ENCODE results near the gene MPHOSPH6.
A peak's percentile ranks its signal among the peaks of the same experiment; 100 is the strongest.
"Not testable (repeated sequence)": the region's sequence is repeated elsewhere in the genome, so short reads cannot be mapped to it uniquely, and the experiment has no call there.

Gene MPHOSPH6

DNA sequence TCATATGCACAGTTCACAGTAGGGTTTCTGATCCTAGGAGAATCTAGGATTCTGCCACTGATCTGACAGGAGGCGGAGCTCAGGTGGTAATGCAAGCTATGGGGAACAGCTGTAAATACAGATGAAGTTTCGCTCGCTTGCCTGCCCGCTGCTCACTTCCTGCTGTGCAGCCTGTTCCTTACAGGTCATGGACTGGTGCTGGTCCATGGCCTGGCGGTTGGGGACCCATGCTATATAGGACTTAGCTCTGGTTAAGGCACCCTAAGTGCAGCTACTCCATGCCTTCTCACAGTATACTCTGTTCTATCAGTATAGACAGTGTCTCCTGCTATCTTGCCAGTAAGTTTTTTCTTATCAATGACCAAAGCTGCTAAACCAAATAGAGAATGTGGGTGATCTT is 2.4 kb downstream of the MPHOSPH6 start:
- no peak for DNase-seq

DNA sequence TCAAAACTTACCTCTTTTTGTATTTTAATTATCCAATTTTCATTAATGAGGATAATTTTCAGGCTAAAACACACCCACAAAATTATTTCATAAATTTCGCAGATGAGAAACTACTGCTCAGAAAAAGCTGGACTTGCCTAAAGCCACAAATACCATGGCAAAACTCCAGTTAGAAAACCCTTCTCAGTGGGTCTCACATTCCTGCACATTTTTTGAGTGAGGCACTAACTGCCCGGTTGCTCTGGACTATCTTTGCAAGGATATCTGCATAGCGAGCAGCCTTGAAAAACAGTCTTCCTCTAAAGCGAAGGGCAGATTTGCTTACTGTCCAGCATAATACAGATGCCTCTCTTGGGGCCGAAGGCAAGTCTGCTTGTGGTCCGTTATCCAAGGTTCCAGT is 9.8 kb downstream of the MPHOSPH6 start:
- no peak for DNase-seq

DNA sequence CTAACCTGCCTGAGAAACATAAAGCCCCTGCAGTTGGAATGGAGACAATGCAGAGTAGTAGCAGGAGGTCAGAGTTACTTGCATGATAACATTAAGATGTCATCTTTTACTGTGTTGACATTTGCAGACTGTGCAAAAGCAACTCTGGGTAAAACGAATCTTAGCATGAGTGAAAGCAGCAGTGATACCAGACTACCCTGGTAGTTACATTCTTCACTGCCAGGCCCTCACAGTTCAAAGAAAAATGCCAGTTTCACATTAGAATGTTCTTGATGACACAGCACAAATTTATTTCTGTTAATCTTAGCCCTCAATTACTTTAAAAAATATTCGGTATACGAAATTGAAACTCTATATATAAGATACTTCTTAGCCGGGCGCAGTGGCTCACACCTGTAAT is 12.2 kb downstream of the MPHOSPH6 start:
- no peak for DNase-seq

DNA sequence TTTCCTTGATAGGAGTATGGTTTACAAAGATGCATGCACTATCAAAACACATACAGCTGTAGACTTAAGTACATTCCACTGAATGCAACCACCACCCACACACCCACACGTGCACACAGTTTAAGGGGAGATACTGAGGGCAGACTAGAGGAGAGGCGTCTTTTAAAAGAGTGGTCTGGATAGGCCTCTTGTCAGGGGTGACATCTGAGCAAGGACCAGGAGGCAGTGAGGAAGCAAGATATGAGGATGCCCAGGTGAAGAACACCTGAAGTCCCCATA is 12.6 kb downstream of the MPHOSPH6 start:
- no peak for DNase-seq

DNA sequence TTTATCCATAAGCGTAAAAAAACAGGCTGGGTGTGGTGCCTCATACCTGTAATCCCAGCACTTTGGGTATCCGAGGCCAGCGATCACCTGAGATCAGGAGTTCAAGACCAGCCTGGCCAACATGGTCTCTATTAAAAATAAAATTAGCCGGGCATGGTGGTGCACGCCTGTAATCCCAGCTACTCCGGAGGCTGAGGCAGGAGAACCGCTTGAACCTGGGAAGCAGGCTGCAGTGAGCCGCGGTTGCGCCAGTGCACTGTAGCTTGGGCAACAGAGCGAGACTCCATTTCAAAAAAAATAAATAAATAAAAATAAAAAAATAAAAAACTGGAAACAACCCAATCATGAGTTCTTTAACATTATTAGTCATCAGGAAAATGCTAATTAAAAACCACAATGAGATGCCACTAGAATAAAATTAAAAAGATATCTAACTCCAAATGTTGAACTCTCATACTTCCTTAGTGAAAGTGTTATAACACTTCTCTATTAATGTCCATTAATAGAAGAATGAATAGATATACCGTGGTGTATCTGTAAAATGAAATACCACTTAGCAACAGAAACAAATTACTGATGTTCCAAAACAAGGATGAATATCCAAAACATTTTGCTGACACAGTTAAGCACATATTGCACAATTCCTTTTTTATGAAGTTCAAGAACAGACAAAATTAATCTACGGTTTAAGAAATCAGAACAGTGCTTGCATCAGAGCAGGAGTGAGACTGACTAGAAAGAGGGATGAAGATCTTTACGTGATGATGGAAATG is 13.1 kb downstream of the MPHOSPH6 start:
- DNase-seq = no peak

DNA sequence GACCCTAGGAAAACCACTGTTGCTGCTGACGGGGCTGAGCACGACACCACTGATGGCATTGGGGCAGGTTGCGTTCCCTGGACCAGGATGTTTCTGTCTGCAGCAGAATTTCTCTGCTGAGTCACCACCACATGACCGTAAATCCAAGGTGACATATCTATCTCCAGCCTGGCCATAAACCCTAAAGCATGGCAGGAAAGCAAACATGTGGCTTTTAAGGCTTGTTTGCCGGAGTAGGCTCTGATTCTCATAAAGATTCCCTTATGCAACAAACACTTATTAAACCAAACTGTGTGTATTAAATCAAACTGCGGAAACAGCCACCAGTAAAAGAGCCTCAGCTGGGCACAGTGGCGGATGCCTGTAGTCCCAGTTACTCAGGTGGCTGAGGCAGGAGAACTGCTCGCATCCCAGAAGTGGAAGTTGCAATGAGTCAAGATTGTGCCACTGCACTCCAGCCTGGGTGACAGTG is 17.3 kb downstream of the MPHOSPH6 start:
- no peak for DNase-seq

DNA sequence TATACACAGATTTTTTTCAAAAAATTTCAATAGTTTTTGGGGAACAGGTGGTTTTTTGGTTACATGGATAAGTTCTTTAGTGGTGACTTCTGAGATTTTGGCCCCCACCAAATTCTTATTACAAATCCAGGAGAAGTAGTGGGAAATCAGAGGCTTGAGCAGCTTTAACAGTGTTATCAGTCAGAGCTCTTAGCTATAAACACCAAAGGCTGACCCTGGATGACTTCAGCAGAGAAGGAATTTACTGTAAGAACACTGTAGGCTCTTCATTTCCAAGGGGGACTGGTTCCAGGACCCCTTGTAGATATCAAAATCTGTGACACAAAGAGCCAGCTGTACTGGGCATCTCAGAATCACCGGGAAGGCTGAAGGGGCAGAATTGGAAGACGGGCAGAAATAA is 17.8 kb downstream of the MPHOSPH6 start:
- no peak for DNase-seq

DNA sequence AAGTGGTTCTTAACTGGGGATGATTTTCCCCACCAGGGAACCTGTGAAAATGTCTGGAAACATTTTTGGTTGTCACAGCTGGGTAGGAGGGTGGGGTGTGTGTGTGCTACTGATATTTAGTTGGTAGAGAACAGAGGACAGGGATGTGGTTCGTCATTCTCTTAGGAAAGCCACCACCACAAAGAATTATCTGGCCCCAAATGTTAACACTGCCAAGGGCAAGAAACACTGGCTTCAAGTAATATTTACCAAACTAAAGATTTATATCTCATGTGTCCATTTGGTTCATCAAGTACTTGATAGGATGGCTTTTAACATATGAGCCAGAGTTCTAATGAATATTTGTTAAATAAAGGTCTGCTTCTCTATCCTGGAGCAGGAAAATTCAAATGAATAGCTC is 19.5 kb downstream of the MPHOSPH6 start:
- no peak for DNase-seq

DNA sequence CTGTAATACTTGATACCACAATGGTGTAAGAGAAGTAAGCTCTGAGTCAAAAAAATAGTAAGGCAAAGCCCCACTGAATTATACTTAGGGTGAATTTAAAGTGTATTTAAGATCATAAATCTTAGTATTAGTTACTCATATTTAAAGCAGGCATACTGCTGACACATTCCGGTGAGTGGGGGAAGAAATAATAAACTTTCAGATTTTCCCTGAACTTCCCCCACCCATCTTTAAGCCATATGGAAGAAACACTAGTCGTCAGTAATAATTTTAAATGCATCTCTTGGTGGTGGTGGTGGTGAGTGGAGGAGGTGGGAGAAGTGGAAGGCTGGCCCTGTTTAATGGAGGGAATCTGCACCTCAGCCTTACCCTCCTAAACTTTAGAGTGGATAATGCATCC is 20.5 kb downstream of the MPHOSPH6 start:
- no peak for DNase-seq

DNA sequence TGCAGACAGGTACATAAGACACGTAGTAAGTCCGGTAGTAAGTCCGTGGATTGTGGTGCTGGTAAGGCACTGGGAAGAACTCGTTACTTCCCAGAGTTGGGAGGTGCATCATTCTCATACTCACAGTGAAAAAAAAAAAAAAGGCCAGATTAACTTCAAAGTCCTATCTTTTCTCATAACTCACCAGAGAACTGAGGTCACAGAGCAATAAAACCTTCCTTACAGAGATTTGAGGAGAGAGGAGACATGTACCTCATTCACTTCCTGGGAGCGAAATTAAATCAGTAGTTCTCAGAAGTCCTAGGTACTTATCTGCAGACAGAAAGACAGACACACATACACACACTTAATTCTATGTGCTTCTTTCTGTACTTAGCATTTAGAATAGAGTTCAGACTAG is 22.5 kb downstream of the MPHOSPH6 start:
- no peak for DNase-seq

DNA sequence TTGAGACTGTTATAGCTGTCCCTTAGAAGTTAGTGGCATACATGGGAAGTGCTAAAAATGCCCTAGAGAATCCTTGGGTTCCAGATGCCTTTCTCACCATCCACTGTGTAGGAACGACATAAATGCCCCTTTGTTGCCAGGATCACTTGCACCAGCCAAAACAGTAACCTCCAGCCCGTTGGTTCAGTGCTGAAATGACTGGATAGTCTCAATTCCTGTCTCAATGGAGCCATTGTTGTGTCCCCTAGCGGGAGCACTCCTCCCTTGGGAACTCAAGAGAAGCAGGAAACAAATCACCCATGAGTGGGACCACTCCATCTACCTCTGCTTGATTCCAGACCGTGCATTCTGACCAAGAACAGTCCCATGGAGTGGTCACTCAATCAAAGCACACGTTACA is 23.1 kb downstream of the MPHOSPH6 start:
- DNase-seq = no peak

DNA sequence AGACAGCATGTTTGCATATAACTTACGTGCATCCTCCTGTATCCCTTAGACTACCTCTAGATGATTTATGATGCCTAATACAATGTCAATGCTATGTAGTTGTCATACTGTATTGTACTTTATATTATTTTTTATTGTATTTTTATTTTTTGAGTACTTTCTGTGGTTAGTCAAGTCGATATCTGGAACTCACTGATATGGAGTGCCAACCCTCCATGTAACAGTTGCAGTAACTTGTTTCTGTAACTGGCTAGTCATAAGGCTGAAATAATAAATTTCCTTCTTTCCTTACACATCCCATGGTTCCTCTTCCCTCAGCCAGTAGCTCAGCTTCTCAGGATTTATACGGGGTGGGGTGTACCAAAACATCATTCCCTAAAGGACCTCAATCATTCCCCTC is 23.5 kb downstream of the MPHOSPH6 start:
- no peak for DNase-seq

DNA sequence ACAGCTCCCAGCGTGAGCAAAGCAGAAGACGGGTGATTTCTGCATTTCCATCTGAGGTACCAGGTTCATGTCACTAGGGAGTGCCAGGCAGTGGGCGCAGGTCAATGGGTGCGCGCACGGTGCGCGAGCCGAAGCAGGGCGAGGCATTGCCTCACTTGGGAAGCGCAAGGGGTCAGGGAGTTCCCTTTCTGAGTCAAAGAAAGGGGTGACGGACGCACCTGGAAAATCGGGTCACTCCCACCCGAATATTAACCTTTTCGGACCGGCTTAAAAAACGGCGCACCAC is 30.8 kb downstream of the MPHOSPH6 start:
- not testable (repeated sequence) for DNase-seq

DNA sequence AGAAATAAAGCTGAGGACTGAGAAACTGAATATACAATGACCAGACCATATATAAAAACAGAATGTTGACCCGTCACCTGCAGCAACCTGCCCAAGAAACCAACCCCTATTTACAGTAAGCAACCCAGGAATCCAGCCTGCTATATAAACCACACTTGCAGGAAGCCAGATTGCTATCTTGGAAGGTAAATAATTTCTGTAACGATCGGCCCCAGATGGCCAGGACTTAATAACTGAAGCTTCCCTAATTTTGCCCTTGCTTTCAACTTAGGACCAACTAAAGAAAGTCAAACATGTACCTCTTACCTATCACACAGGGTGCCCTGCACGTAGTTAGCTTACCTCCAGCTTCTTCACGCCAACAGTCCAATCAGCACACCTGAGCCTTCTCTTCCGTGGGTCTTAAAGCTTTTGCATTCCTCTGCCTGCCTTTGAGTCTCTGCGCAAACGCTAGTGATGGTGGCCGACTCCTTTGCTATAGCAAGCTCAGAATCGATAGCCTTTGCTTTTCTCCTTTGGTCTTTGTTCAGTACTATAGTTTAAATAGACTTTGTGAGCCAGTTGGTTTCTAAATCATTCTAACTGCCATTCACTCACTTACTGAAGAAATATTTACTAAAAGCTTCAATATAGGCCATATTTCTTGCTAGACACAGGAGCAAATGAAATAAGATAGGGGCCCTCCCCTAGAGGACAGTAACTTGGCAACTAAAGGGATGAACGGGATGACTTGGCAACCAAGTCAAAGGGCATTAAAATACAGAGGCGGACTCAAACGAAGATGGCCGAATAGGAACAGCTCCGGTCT is 31.3 kb downstream of the MPHOSPH6 start:
- no peak for DNase-seq

DNA sequence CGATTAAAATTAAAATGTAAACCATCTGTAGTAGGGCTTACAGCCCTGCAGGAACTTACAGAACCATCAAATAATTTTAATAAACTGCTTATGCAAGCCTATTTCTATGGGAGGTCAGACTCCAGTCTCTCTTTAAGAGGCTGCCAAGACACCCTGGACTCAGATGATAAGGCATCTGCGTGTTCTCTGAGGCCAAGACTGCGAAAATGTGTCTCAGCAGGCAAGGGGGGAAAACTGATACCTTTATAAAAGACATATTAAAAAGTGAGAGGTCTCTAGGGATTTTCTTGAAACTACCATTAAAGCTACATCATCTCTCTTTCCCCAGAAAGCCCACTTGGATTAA is 32.2 kb downstream of the MPHOSPH6 start:
- DNase-seq = no peak

DNA sequence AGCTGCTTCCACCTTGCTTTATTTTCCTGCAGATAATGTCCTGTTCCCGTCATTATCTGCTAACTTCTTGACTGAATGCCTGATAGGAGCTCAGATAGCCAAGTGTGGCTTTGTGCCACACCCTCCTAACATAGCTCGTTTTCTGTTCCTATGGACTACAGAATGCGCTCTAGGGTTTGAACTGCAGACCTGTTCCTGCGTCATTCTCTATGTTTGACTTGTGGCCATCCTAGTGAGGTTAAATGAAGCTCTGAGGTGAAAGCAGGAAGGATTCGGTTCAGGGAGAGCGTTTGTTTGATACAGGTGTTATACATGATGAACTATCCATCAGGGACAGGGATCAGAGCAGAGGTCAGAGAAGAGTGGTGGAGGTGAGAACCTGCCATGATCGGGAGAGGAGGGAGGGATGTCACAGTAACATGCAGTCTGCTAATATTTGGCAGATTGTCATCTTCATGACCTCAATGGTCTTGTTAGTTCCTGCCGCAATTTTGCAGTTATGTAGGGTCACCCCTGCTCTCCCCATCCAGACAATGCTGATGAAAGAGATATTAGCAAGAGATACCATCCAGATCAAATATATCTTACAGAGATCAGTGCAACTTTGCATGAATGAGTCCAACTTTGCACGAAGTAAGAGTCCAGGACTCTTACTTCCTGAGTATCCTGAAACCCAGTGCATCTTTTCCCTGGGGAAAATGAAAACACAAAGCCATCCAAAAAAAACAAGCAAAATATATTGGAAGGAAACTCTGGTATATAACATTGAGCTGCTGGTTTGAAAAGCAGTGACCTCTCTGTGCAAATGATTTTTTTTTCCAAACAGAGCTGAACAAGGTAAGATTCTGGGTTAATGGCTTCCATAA is 32.8 kb downstream of the MPHOSPH6 start:
- peak; percentile 38 for DNase-seq

DNA sequence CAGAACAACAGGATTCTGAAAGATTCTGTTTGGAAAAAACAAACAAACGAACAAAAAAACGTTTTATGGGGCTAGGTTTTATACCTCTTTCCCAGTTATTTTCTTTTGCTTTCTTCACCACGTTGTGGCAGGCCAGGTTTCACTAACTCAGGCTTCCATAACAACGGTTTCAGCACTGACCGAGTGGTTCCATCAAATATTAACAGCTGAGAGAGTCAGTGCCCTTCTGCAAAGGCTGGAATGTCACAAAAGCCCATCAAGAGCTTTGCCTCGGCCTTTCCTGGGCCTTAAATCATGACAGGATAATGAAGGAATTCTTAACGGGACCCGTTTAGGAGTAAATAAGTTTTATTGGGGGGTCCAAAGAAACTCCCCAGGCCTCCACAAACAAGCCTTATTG is 34.2 kb downstream of the MPHOSPH6 start:
- no peak for DNase-seq

DNA sequence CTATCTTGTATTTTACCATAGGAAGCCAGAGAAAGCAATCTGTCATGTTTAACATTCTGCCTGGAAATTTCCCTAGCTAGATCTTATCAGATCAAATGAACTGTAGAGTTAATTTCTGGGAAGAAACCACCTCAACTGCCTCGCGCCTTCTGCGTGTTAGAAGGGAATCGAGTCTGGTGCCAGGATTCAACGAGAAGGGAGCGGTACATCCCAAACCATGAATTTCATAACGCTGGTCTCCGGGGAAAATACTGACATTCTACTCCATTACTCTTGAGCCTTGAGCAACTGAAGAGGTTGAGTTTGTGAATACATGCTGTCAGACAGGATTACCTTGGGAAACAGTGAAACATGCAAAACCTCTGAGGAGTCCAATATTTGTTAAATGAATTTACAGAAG is 35.2 kb downstream of the MPHOSPH6 start:
- no peak for DNase-seq

DNA sequence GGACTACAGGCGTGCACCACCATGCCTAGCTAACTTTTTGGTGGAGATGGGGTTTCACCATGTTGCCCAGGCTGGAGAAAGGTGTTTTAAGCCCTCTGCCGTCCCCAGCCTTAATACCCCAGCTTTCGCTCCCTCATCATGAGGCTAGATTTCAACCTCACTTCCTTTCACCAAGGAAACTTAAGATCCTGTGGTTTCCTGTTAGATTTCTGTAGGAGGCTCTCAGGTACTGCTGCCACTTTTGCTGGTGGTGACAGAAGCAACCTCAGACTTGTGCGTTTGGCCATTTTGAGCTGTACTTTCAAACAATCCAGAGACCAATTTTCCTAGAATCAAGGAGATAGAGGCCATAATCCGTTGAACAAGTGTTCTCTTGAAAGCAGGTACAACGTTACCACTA is 36.2 kb downstream of the MPHOSPH6 start:
- no peak for DNase-seq

DNA sequence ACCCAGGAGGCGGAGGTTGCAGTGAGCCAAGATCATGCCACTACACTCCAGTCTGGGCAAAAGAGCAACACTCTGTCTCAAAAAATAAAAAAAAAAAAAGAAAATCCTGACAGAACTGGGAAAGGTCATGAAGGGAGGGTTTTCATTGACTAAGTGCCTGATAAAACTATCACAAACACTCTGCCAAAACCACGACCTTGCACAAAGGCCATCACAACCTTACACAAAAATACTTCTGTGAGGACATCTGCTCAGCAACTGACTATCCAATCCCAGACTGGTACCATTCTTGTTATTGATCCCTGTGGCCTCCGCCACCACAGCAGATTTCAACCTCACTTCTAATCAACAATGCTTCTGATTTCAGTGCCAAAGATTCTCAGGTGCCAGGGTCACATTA is 40.1 kb downstream of the MPHOSPH6 start:
- no peak for DNase-seq

DNA sequence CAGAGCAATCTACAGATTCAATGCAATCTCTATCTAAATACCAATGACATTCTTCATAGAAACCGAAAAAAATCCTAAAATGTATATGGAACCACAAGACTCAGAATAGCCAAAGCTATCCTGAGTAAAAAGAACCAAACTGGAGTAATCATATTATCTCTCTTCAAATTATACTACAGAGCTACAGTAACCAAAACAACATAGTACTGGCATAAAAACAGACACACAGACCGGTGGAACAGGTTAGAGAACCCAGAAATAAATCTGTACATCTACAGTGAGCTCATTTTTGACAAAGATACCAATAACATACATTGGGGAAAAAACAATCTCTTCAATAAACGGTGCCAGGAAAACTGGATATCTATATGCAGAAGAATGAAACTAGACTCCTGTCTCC is 45.4 kb downstream of the MPHOSPH6 start:
- no peak for DNase-seq

DNA sequence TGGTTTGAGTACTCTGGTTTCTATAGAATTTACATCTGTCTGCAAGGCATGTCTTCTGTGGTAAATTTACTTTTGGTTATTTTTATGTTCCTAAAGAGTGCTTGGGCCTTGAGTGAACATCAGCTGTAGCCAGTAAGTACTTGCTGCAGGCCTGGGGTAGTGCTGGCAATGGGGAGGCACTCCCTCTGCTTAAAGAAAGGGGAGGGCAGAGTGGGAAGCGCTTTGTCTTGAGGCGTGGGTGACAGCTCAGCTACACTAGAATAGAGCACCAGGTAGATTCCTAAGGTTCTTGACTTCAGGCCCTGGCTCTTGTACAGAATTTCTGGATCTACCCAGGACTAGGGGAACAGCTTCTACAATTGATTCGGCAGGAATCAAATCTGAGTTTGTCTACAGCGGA is 50.6 kb downstream of the MPHOSPH6 start:
- no peak for DNase-seq

DNA sequence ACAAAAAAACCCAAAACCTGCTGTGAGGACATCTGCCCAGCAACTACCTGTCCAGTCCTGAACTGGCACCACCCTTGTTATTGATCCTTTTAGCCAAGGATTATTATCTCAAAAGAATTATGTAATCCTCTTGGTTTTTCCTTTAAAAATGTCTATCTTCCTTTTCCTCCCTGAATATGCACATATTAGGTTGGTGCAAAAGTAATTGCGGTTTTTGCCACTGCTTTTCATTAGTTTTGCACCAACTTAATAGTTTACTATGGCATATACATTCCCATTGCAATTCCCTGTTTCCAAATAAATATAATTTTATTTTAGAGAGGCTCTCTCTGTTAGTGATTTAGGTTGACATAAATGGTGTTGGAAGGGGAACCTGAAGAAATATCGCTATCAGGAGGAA is 51.3 kb downstream of the MPHOSPH6 start:
- no peak for DNase-seq

DNA sequence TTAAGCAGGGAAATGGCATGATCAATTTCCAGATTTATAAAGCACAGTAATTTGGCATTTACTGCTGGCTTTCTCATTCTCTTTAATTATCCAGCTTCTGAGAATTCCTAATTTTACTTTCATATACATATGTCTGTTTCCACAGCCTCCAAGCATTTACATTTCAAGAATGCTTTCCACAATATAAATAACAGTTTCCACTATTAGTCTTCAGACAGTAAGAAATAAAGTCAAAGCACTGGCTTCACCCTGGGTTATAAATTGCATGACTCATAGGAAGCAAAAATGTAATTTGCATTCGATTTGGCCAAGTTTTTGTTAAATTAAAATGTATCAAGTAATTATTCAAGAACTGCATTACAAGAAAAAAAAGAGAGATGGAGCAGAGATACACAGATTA is 53.5 kb downstream of the MPHOSPH6 start:
- no peak for DNase-seq

Data from fibroblast of skin of back (primary cell).